Parathyroid adenoma (tissue), 2 donors: ENCODE measurements around the gene TAB2.

ENCODE experiments used
- H2AFZ ChIP-seq: fragments of 300-600 bp; sonication (generic); one replicate; pipeline ENCODE4 v1.7.0; 2017; ENCODE audit warnings: antibody characterized with exemption, mild to moderate bottlenecking
- H3K27ac ChIP-seq: fragments of 300-600 bp; sonication (generic); one replicate; pipeline ENCODE4 v1.7.0; 2017
- H3K27me3 ChIP-seq: fragments of 300-600 bp; sonication (generic); one replicate; pipeline ENCODE4 v1.7.0; 2017; ENCODE audit warnings: low read length; ENCODE audit not compliant: control insufficient read depth, insufficient read depth
- H3K36me3 ChIP-seq: fragments of 300-600 bp; sonication (generic); one replicate; pipeline ENCODE4 v1.7.0; 2017; ENCODE audit warnings: low read length; ENCODE audit not compliant: control insufficient read depth, insufficient read depth
- H3K4me1 ChIP-seq: fragments of 300-600 bp; sonication (generic); one replicate; pipeline ENCODE4 v1.7.0; 2017; ENCODE audit warnings: control low read depth
- H3K4me2 ChIP-seq: fragments of 300-600 bp; sonication (generic); one replicate; pipeline ENCODE4 v1.7.0; 2017; ENCODE audit warnings: low read length
- H3K4me3 ChIP-seq: fragments of 300-600 bp; sonication (generic); one replicate; pipeline ENCODE4 v1.7.0; 2017; ENCODE audit warnings: low read depth, low read length
- H3K79me2 ChIP-seq: fragments of 300-600 bp; sonication (generic); one replicate; pipeline ENCODE4 v1.7.0; 2017; ENCODE audit warnings: control low read depth
- H3K9ac ChIP-seq: fragments of 300-600 bp; sonication (generic); one replicate; pipeline ENCODE4 v1.7.0; 2017; ENCODE audit warnings: mild to moderate bottlenecking
- H3K9me3 ChIP-seq: fragments of 300-600 bp; sonication (generic); one replicate; pipeline ENCODE4 v1.7.0; 2017; ENCODE audit warnings: low read length; ENCODE audit not compliant: control insufficient read depth
- CTCF ChIP-seq: fragments of 300-600 bp; sonication (generic); IDR thresholded peaks from one replicate; pipeline ENCODE4 v1.7.0; 2017; ENCODE audit warnings: antibody characterized with exemption, mild to moderate bottlenecking
- donor health status: primary hyperparathyroidism.

The TAB2 gene

GRCh38 chr6:149284904-149285303 lies 32.6 kb upstream of the TAB2 start:
- Histone ChIP-seq H3K4me3 (no peak overlapping the region), H2AFZ (no peak overlapping the region), H3K36me3 (no peaks in the 10 kb centered on the region), H3K27me3 (no peaks in the 10 kb centered on the region), H3K79me2 (no peaks in the 10 kb centered on the region), H3K4me1 (peaks cover 13% of the 10 kb centered on the region), H3K9me3 (no peaks in the 10 kb centered on the region), H3K4me2 (no peak overlapping the region), H3K27ac (no peak overlapping the region), H3K9ac (no peak overlapping the region)
- no peak for TF ChIP-seq CTCF

GRCh38 chr6:149285626-149286025 lies 31.9 kb upstream of the TAB2 start:
- TF ChIP-seq CTCF = no peak

GRCh38 chr6:149286905-149287304 lies 30.6 kb upstream of the TAB2 start:
- no peak overlapping the region for H2AFZ ChIP-seq
- no peak overlapping the region for H3K27ac ChIP-seq
- H3K79me2 ChIP-seq = no peaks in the 10 kb centered on the region
- H3K4me2 ChIP-seq = no peak overlapping the region
- TF ChIP-seq CTCF = no peak
- no peaks in the 10 kb centered on the region for H3K27me3 ChIP-seq
- H3K4me3 ChIP-seq = no peak overlapping the region
- H3K9me3 ChIP-seq = no peaks in the 10 kb centered on the region
- no peak overlapping the region for H3K9ac ChIP-seq
- no peaks in the 10 kb centered on the region for H3K36me3 ChIP-seq
- H3K4me1 ChIP-seq = peaks cover 15% of the 10 kb centered on the region

More at GRCh38 chr6:149285626-149286025, 31.9 kb upstream of the TAB2 start:
- H3K79me2 ChIP-seq = no peaks in the 10 kb centered on the region
- no peak overlapping the region for H3K4me2 ChIP-seq
- no peak overlapping the region for H3K9ac ChIP-seq
- no peak overlapping the region for H3K27ac ChIP-seq
- H3K36me3 ChIP-seq = no peaks in the 10 kb centered on the region
- H3K4me3 ChIP-seq = no peak overlapping the region
- peaks cover 15% of the 10 kb centered on the region for H3K4me1 ChIP-seq
- no peaks in the 10 kb centered on the region for H3K27me3 ChIP-seq
- no peak overlapping the region for H2AFZ ChIP-seq
- no peaks in the 10 kb centered on the region for H3K9me3 ChIP-seq

- peak overlapping the region; percentile 17 for H3K27ac ChIP-seq
- no peaks in the 10 kb centered on the region for H3K9me3 ChIP-seq
- no peak overlapping the region for H3K4me2 ChIP-seq
- peaks cover 15% of the 10 kb centered on the region for H3K4me1 ChIP-seq
- H3K9ac ChIP-seq = no peak overlapping the region
- no peaks in the 10 kb centered on the region for H3K79me2 ChIP-seq
- H3K36me3 ChIP-seq = no peaks in the 10 kb centered on the region
- peak overlapping the region; percentile 35 for H2AFZ ChIP-seq
- TF ChIP-seq CTCF = no peak
- no peaks in the 10 kb centered on the region for H3K27me3 ChIP-seq
- H3K4me3 ChIP-seq = no peak overlapping the region
These were observed 28.2 kb upstream of the TAB2 start for GRCh38 chr6:149289192-149289781.

- peak overlapping the region; percentile 35 for H2AFZ ChIP-seq
These were observed 27.5 kb upstream of the TAB2 start for GRCh38 chr6:149289966-149290365.

More at GRCh38 chr6:149289966-149290365, 27.5 kb upstream of the TAB2 start:
- Histone ChIP-seq H3K36me3 (no peaks in the 10 kb centered on the region), H3K79me2 (no peaks in the 10 kb centered on the region), H3K4me3 (no peak overlapping the region), H3K27me3 (no peaks in the 10 kb centered on the region), H3K27ac (peak overlapping the region; percentile 17), H3K9ac (no peak overlapping the region), H3K4me1 (peaks cover 15% of the 10 kb centered on the region), H3K4me2 (no peak overlapping the region), H3K9me3 (no peaks in the 10 kb centered on the region)
- no peak for TF ChIP-seq CTCF
